NCI-H226 (cell line): ENCODE results near the gene MEDAG.

Experiments used
- DNase-seq: peaks from one replicate; pipeline ENCODE4 v3.0.0-alpha.2; 2015

The MEDAG gene

DNA sequence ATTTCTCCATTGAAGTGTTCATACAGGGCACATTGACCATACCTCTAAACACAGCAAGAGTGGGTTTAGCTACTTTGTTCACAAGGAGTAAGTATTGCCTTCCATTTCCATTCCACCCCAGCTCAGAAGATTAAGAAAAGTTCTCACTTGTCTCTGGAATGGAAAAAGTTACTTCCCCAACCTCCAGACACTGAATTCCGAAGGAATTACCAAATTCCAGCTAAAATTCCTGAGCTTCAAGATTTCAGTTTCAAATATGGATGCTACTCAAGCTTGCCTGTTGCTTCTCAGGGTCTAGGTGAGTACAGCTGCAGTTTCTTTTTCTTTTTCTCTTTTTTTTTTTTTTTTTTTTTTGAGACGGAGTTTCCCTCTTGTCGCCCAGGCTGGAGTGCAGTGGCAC, 60.0 kb downstream of the MEDAG start:
- no peak for DNase-seq

DNA sequence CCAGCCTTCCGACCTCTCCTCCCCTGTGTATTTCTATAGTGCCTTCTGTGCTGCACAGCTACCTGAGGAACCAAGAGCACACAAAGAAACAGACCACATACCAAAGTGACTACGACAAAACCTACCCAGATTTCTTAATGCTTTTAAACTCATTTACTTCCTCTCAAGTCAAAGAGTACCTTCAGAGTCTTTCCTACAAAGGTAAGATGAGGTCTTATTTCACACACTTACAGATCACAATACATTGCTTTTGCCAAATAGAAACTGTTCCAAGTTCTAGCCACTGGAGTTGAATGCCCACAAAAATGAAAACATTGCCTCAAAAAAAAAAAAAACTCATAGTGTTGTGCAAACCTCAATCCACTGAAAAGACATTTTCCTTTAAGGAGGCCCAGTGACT, 62.8 kb downstream of the MEDAG start:
- DNase-seq = no peak

DNA sequence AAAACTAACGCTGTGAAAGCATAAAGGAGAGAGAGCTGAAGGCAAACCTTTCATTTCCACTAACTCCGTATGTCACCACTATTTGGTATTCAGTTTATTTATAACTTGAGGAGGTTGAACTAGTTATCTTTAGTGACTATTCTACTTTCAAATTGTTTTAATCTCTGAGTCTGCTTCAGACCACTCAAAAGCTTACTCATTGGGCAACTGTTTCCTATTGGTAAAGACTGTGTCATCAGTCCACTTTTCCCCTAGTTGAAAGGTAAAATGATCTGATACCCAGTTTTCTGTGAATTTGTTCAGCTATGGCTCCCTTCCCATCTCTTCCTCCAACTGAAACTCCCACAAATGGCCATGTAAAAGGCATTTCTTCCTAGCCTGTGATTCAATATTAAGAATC, 65.5 kb downstream of the MEDAG start:
- DNase-seq = no peak

DNA sequence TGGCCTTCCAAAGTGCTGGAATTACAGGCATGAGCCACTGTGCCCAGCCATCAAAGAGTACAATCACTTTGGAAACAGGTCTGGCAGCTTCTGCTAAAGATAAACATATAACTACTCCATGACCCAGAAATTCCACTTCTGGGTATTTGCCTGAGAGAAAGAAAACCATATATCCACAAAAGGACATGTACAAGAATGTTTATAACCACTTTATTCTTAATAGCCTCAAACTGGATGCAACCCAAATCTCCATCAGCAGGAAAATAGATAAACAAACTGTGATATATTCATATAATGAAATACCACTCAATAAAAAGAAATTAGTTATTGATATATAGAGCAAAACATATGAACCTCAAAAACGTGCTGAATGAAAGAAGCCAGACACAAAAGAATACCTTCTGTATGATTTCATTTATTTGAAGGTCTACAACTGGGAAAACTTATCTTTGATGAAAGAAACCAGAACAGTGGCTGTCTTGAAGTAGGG, 66.9 kb downstream of the MEDAG start:
- no peak for DNase-seq

DNA sequence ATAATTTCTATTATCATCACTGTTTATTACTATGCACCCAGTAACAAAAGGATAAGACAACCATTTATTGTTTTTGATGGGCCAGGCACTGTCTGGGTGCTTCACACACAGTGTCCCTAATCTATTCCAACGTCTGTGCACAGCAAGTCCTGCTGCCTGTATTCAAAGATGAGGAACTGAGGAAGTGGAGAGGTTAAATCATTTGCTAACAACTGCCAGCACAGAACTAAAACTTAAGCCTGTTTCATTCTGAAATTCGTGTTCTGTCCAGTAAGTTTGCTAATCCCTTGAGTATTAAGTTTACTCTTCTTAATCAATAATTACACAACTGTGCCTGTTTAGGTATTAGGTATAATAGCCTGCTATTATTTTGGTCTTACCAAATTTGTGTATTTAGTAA, 68.3 kb downstream of the MEDAG start:
- no peak for DNase-seq
